Measurements from ENCODE around the gene SLC22A3.
"Not testable (repeated sequence)": the region's sequence is repeated elsewhere in the genome, so short reads cannot be mapped to it uniquely, and the experiment has no call there.

Gene SLC22A3

GRCh38 chr6:160420253-160420968, 72.2 kb downstream of the SLC22A3 start:
- DNase-seq, result no peak

GRCh38 chr6:160420969-160421556, 72.9 kb downstream of the SLC22A3 start:
- DNase-seq, result no peak

- DNase-seq, result no peak
These were observed 73.7 kb downstream of the SLC22A3 start for GRCh38 chr6:160421854-160422253.

GRCh38 chr6:160424256-160424655, 76.1 kb downstream of the SLC22A3 start:
- no peak for DNase-seq

- DNase-seq, result no peak
These were observed 78.0 kb downstream of the SLC22A3 start for GRCh38 chr6:160426136-160426535.

- DNase-seq, result no peak
These were observed 79.3 kb downstream of the SLC22A3 start for GRCh38 chr6:160427312-160428068.

- no peak for DNase-seq
These were observed 79.9 kb downstream of the SLC22A3 start for GRCh38 chr6:160428069-160428430.

GRCh38 chr6:160428818-160429619, 80.8 kb downstream of the SLC22A3 start:
- no peak for DNase-seq

GRCh38 chr6:160429620-160429895, 81.4 kb downstream of the SLC22A3 start:
- no peak for DNase-seq

GRCh38 chr6:160430203-160430602, 82.0 kb downstream of the SLC22A3 start:
- DNase-seq, result no peak

GRCh38 chr6:160430751-160431150, 82.6 kb downstream of the SLC22A3 start:
- DNase-seq, result no peak

GRCh38 chr6:160431226-160431625, 83.0 kb downstream of the SLC22A3 start:
- no peak for DNase-seq

- no peak for DNase-seq
These were observed 83.7 kb downstream of the SLC22A3 start for GRCh38 chr6:160431791-160432404.

- DNase-seq, result no peak
These were observed 87.8 kb downstream of the SLC22A3 start for GRCh38 chr6:160435935-160436334.

- no peak for DNase-seq
These were observed 89.0 kb downstream of the SLC22A3 start for GRCh38 chr6:160437154-160437553.

GRCh38 chr6:160437775-160438174, 89.6 kb downstream of the SLC22A3 start:
- no peak for DNase-seq

- no peak for DNase-seq
These were observed 90.3 kb downstream of the SLC22A3 start for GRCh38 chr6:160438481-160438880.

GRCh38 chr6:160439751-160440150, 91.6 kb downstream of the SLC22A3 start:
- DNase-seq, result no peak

- DNase-seq, result no peak
These were observed 94.0 kb downstream of the SLC22A3 start for GRCh38 chr6:160442151-160442550.

GRCh38 chr6:160445130-160445529, 97.0 kb downstream of the SLC22A3 start:
- DNase-seq, result no peak

- DNase-seq, result no peak
These were observed 99.2 kb downstream of the SLC22A3 start for GRCh38 chr6:160447350-160447749.

GRCh38 chr6:160449787-160450186, 101.6 kb downstream of the SLC22A3 start:
- not testable (repeated sequence) for DNase-seq

- DNase-seq, result no peak
These were observed 102.7 kb downstream of the SLC22A3 start for GRCh38 chr6:160450849-160451248.

Data from NCI-H1436 treated with DMSO at 0.1 percent for 48 hours (cell line).